OCI-LY7 (cell line): ENCODE results near the gene ATG9B. TPM values are rescaled to one million over a fixed set of nuclear protein-coding genes. Genes with fewer than 3 reads are reported as not detected.
A peak's percentile ranks its signal among the peaks of the same experiment; 100 is the strongest.

ENCODE experiments used
- BruUV-seq: library from RNA; stranded (reverse); fragments of 400-500 nt; replicated peaks from 2 replicates; lab custom pipeline; 2021; lab: Mats Ljungman, UMichigan
- CTCF ChIA-PET: fragments of 300-600 bp; sonication (Branson Sonifier 250); formaldehyde crosslinking; loops from one replicate; lab custom pipeline; 2022; ENCODE audit warnings: antibody characterized with exemption; ENCODE audit not compliant: unreplicated experiment; lab: Charles Lee
- POLR2A ChIA-PET: fragments of 300-600 bp; sonication (Branson Sonifier 250); formaldehyde crosslinking; loops from one replicate; lab custom pipeline; 2022; ENCODE audit warnings: antibody characterized with exemption; lab: Charles Lee
- DNase-seq: peaks from one replicate; pipeline ENCODE4 v3.0.0-alpha.2; 2015; ENCODE audit warnings: low spot score
- H2AFZ ChIP-seq: fragments of 200-600 bp; sonication (generic), shearing (Covaris generic); 2 replicates; pipeline ENCODE4 v1.6.1; 2014; ENCODE audit warnings: mild to moderate bottlenecking, antibody characterized with exemption, low read length, moderate library complexity
- H3K27ac ChIP-seq: fragments of 200-600 bp; sonication (generic); 2 replicates; pipeline ENCODE4 v1.5.1; 2014; ENCODE audit warnings: mixed run types, low read depth, mild to moderate bottlenecking, moderate library complexity, low read length, inconsistent platforms; ENCODE audit not compliant: poor library complexity, severe bottlenecking
- H3K36me3 ChIP-seq: fragments of 200-600 bp; sonication (generic); 2 replicates; pipeline ENCODE4 v1.6.1; 2014; ENCODE audit warnings: mild to moderate bottlenecking, antibody characterized with exemption, low read length, moderate library complexity, mixed read lengths; ENCODE audit not compliant: insufficient read depth
- H3K4me1 ChIP-seq: fragments of 200-600 bp; sonication (generic); 2 replicates; pipeline ENCODE4 v1.5.1; 2014; ENCODE audit warnings: mild to moderate bottlenecking, low read length; ENCODE audit not compliant: insufficient read depth, poor library complexity, severe bottlenecking
- H3K4me2 ChIP-seq: fragments of 200-600 bp; sonication (generic); 2 replicates; pipeline ENCODE4 v1.6.1; 2014; ENCODE audit warnings: mild to moderate bottlenecking, low read length
- H3K4me3 ChIP-seq: fragments of 200-600 bp; sonication (generic); 2 replicates; pipeline ENCODE4 v1.5.1; 2014; ENCODE audit warnings: mild to moderate bottlenecking, low read depth, low read length; ENCODE audit not compliant: poor library complexity, severe bottlenecking
- H3K79me2 ChIP-seq: fragments of 200-600 bp; sonication (generic); 2 replicates; pipeline ENCODE4 v1.6.1; 2016; ENCODE audit warnings: low read depth, mild to moderate bottlenecking, low read length, moderate library complexity, mixed read lengths; ENCODE audit not compliant: insufficient read depth
- H3K9me2 ChIP-seq: fragments of 200-600 bp; sonication (generic); 2 replicates; pipeline ENCODE4 v1.6.1; 2016; ENCODE audit warnings: mild to moderate bottlenecking, low read length, mixed read lengths; ENCODE audit not compliant: insufficient read depth
- H3K9me3 ChIP-seq: fragments of 200-600 bp; sonication (generic); 2 replicates; pipeline ENCODE4 v1.6.1; 2014; ENCODE audit warnings: mild to moderate bottlenecking, mixed run types, low read length, mixed read lengths
- H4K20me1 ChIP-seq: fragments of 200-600 bp; sonication (generic); 2 replicates; pipeline ENCODE4 v1.6.1; 2014; ENCODE audit warnings: mild to moderate bottlenecking, antibody characterized with exemption, low read length, moderate library complexity, mixed read lengths; ENCODE audit not compliant: insufficient read depth
- EZH2phosphoT487 ChIP-seq: fragments of 200-600 bp; sonication (generic); IDR thresholded peaks from 2 replicates; pipeline ENCODE4 v1.6.1; 2018; ENCODE audit warnings: low read depth, borderline replicate concordance, mild to moderate bottlenecking, mixed run types, antibody characterized with exemption, low read length, moderate library complexity, mixed read lengths
- intact Hi-C: fragments of 100-400 bp; cut with micrococcal nuclease; formaldehyde crosslinking; loops from one replicate; pipeline ENCODE4 v1.10.0; 2022; ENCODE audit not compliant: unreplicated experiment
- total RNA-seq, 2 experiments: library from RNA; depleted of rRNA in 1 of 2; stranded (reverse); fragments of >200 nt in 1 of 2; shearing (Covaris generic) in 1 of 2; gene quantifications; 2 replicates each; pipeline ENCODE4 v1.2.3, GENCODE V29; 2014 to 2022
- TF ChIP-seq, protein P1 (sequence below): fragments of 200-600 bp; sonication (generic); conservative IDR thresholded peaks from 2 replicates; pipeline ENCODE4 v1.5.1; 2014; ENCODE audit warnings: mild to moderate bottlenecking, antibody characterized with exemption, low read length, moderate library complexity, mixed read lengths

Gene ATG9B
- total RNA-seq, 2 experiments from 2014 or later = 0.97 to 1.1 TPM

DNA sequence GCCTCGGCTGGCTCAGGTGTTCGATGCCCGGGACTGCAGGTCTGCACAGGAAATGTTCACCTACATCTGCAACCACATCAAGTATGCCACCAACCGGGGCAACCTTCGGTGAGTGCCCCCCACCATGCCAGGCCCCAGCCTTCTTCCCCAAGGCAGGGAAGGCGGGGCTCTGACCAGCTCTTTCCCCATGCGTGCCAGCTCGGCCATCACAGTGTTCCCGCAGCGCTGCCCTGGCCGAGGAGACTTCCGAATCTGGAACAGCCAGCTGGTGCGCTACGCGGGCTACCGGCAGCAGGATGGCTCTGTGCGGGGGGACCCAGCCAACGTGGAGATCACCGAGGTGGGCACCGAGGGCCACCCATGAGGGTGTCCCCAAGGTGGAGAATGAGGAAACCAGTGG is 26.0 kb downstream of the ATG9B start:
- no TSS peak for BruUV-seq
- ChIA-PET CTCF (no interaction called here), POLR2A (no interaction called here)
- H4K20me1 ChIP-seq = no peaks in the 10 kb centered on the region
- no peak for DNase-seq
- no peak overlapping the region for H3K4me2 ChIP-seq
- peaks cover 21% of the 10 kb centered on the region for H3K4me1 ChIP-seq
- intact Hi-C loops = no loop called here
- H3K36me3 ChIP-seq = no peaks in the 10 kb centered on the region
- H3K27ac ChIP-seq = no peak overlapping the region
- no peaks in the 10 kb centered on the region for H3K9me3 ChIP-seq
- no peak overlapping the region for H2AFZ ChIP-seq
- H3K9me2 ChIP-seq = no peaks in the 10 kb centered on the region
- no peak for TF ChIP-seq EZH2phosphoT487
- TF ChIP-seq, protein P1, sequence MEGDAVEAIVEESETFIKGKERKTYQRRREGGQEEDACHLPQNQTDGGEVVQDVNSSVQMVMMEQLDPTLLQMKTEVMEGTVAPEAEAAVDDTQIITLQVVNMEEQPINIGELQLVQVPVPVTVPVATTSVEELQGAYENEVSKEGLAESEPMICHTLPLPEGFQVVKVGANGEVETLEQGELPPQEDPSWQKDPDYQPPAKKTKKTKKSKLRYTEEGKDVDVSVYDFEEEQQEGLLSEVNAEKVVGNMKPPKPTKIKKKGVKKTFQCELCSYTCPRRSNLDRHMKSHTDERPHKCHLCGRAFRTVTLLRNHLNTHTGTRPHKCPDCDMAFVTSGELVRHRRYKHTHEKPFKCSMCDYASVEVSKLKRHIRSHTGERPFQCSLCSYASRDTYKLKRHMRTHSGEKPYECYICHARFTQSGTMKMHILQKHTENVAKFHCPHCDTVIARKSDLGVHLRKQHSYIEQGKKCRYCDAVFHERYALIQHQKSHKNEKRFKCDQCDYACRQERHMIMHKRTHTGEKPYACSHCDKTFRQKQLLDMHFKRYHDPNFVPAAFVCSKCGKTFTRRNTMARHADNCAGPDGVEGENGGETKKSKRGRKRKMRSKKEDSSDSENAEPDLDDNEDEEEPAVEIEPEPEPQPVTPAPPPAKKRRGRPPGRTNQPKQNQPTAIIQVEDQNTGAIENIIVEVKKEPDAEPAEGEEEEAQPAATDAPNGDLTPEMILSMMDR = no peak
- H3K4me3 ChIP-seq = no peak overlapping the region
- H3K79me2 ChIP-seq = no peaks in the 10 kb centered on the region

DNA sequence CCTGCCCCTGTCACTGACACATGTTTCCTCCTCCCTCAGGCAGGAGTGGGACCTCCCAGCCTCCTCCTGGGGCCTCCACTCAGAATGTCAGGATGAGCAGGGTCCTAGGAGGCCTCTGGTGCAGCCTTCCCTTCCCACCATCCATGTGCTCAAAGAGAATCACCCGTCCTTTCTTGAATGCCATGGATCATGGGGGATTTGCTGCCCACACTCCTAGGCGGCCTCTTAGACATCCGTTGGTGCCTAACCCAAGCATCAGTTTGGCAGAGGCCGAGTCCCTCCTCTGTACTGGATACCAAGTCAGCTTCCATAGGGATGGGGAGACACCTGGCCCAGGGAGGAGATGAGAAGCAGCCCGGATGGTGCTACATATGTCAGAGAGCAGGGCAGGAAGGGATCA is 26.5 kb downstream of the ATG9B start:
- H4K20me1 ChIP-seq = no peaks in the 10 kb centered on the region
- intact Hi-C loops = no loop called here
- ChIA-PET POLR2A (no interaction called here), CTCF (no interaction called here)
- DNase-seq = no peak
- H3K4me1 ChIP-seq = peaks cover 21% of the 10 kb centered on the region
- no peaks in the 10 kb centered on the region for H3K79me2 ChIP-seq
- no peak overlapping the region for H3K4me3 ChIP-seq
- no peak overlapping the region for H3K27ac ChIP-seq
- BruUV-seq = no TSS peak
- TF ChIP-seq, protein P1 = no peak
- no peak for TF ChIP-seq EZH2phosphoT487
- H2AFZ ChIP-seq = no peak overlapping the region
- no peak overlapping the region for H3K4me2 ChIP-seq
- H3K9me2 ChIP-seq = no peaks in the 10 kb centered on the region
- H3K36me3 ChIP-seq = no peaks in the 10 kb centered on the region
- no peaks in the 10 kb centered on the region for H3K9me3 ChIP-seq

DNA sequence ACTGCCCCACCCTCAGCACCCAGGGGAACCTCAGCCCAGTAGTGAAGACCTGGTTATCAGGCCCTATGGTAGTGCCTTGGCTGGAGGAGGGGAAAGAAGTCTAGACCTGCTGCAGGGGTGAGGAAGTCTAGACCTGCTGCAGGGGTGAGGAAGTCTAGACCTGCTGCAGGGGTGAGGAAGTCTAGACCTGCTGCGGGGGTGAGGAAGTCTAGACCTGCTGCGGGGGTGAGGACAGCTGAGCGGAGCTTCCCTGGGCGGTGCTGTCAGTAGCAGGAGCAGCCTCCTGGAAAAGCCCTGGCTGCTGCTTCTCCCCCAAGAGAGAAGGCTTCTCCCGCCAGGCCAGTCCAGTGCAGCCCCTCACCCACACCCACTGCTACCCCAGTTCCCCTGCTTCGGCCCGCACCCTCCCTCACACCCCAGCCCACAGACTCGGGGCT is 27.2 kb downstream of the ATG9B start:
- TF ChIP-seq, protein P1 = no peak
- TF ChIP-seq EZH2phosphoT487 = no peak
- intact Hi-C loops = no loop called here
- Histone ChIP-seq H3K36me3 (no peaks in the 10 kb centered on the region), H4K20me1 (no peaks in the 10 kb centered on the region), H3K27ac (no peak overlapping the region), H3K4me2 (peak overlapping the region; percentile 27), H3K9me2 (no peaks in the 10 kb centered on the region), H3K4me3 (no peak overlapping the region), H3K9me3 (no peaks in the 10 kb centered on the region), H2AFZ (no peak overlapping the region), H3K4me1 (peaks cover 21% of the 10 kb centered on the region), H3K79me2 (no peaks in the 10 kb centered on the region)
- no TSS peak for BruUV-seq
- DNase-seq = no peak
- ChIA-PET POLR2A (interaction anchor here (0.6 kb wide), 1 partner anchor 17 kb away, joined by 4 read pairs; no protein-coding TSS in a partner anchor), CTCF (interaction anchor here (0.5 kb wide), 1 partner anchor 1991 kb away, joined by 4 read pairs; no protein-coding TSS in a partner anchor)
